Endodermal cell (in vitro differentiated cells): ENCODE measurements around the gene C3orf18. TPM values are rescaled to one million over a fixed set of nuclear protein-coding genes. Genes with fewer than 3 reads are reported as not detected.

Experiments used
- DNase-seq: peaks from one replicate; pipeline ENCODE4 v3.0.0-alpha.2; 2017
- H3K27ac ChIP-seq: 2 replicates; pipeline ENCODE4 v1.5.1; 2013; ENCODE audit warnings: mild to moderate bottlenecking, low read depth, low read length, moderate library complexity
- H3K27me3 ChIP-seq: 2 replicates; pipeline ENCODE4 v1.6.1; 2013; ENCODE audit warnings: mild to moderate bottlenecking, low read length, moderate library complexity; ENCODE audit not compliant: insufficient read depth, control insufficient read depth, poor library complexity, severe bottlenecking
- H3K36me3 ChIP-seq: 2 replicates; pipeline ENCODE4 v1.7.0; 2013; ENCODE audit warnings: mild to moderate bottlenecking, low read length, moderate library complexity; ENCODE audit not compliant: control insufficient read depth, insufficient read depth
- H3K4me1 ChIP-seq: one replicate; pipeline ENCODE4 v1.7.0; 2013; ENCODE audit warnings: low read length; ENCODE audit not compliant: control insufficient read depth, insufficient read depth
- H3K4me3 ChIP-seq: 2 replicates; pipeline ENCODE4 v1.5.1; 2013; ENCODE audit warnings: mild to moderate bottlenecking, low read length, moderate library complexity
- H3K9ac ChIP-seq: 2 replicates; pipeline ENCODE4 v1.6.1; 2013; ENCODE audit warnings: mild to moderate bottlenecking, low read length, moderate library complexity; ENCODE audit not compliant: poor library complexity, severe bottlenecking; ENCODE audit errors: extremely low read depth
- H3K9me3 ChIP-seq: 2 replicates; pipeline ENCODE4 v1.6.1; 2013; ENCODE audit warnings: mild to moderate bottlenecking, low read length, moderate library complexity; ENCODE audit not compliant: control insufficient read depth
- H3K27ac Mint-ChIP-seq: 2 replicates; pipeline ENCODE4 v1.8.0; 2020; ENCODE audit warnings: mixed read lengths
- H3K27me3 Mint-ChIP-seq: 2 replicates; pipeline ENCODE4 v1.8.0; 2021; ENCODE audit warnings: mild to moderate bottlenecking, mixed read lengths; ENCODE audit not compliant: insufficient read depth
- H3K36me3 Mint-ChIP-seq: 2 replicates; pipeline ENCODE4 v1.8.0; 2020; ENCODE audit warnings: low read depth, mixed read lengths
- H3K4me1 Mint-ChIP-seq: 2 replicates; pipeline ENCODE4 v1.8.0; 2020; ENCODE audit warnings: mixed read lengths
- H3K4me3 Mint-ChIP-seq: 2 replicates; pipeline ENCODE4 v1.8.0; 2020; ENCODE audit warnings: mild to moderate bottlenecking, moderate library complexity, mixed read lengths
- H3K9me3 Mint-ChIP-seq: 2 replicates; pipeline ENCODE4 v1.8.0; 2020; ENCODE audit warnings: mild to moderate bottlenecking, mixed read lengths
- WGBS, 2 experiments: methylation state at CpG; one replicate each; pipeline versions ENCODE4 v1.1.5 to v1.1.7; 2013; ENCODE audit warnings: missing lambda C conversion rate in 2 of 2, mixed read lengths in 1 of 2; ENCODE audit not compliant: insufficient coverage in 1 of 2, insufficient read length in 1 of 2; 5-methylcytosine and 5-hydroxymethylcytosine counted together
- total RNA-seq, 2 donors: library from RNA; stranded (reverse); fragmentation: NEBNext Ultra II Directional in 1 of 2; extraction: Animal tissue kit (Norgen Biotek cat#: 25700) in 1 of 2; gene quantifications; 2 replicates in 1 of 2; 3 replicates in 1 of 2; pipeline ENCODE4 v1.2.1, GENCODE V29; 2021
- TF ChIP-seq, protein P1 (sequence below): fragments of 200-600 bp; sonication (generic); conservative IDR thresholded peaks from 2 replicates; pipeline ENCODE4 v1.5.0; 2021; ENCODE audit warnings: antibody characterized with exemption, mild to moderate bottlenecking

C3orf18 gene
- total RNA-seq, 2 donors from 2014 or later = 14.4 to 16.9 TPM

DNA sequence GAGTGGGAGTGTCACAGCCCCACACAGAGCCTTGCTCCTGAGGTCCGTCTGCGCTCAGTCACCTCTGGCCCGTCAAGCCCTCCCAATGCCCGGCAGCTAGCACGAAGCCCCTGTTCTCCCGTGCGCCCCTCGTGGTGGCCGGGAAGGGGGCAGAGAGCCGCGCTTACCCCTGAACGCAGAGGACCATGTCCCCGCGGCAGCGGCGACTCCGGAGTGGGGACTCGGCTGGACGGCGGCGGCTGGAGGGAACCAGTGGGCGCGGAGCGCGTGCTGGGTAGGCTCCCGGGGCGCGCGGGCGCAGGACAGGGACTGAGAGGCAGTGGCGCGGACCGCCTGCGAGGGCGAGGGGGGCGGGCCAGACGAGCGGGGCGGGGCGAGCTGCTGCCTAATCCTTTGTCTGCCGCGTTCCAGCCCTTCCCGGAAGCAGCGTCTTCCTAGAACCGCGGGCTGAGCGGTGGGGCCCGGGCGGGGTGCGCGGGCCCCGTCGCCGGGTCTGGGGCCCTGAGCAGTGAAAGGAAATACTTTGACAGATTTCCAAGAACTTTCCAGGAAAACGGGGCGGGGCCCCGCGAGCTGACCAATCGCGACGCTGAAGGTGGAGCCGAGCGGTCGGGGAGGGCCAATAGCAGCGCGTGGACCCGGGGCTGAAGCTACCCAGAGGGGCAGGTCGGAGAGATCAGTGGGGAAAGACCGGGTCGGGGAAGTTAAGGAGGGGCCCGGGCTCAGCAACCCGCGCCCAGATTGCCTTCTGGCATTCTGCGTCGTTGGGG is 44.1 kb upstream of the C3orf18 start, which contains the start of gene CISH:
Gene CISH (minus strand): TSS at position 311 of the 770 bp plus-strand sequence. CDS start 124 bp downstream, at position 187.
- Histone ChIP-seq H3K9me3 (no peaks in the 10 kb centered on the region), H3K27me3 (peaks cover 22% of the 10 kb centered on the region), H3K4me3 (peak within 1 kb of the TSS; percentile 75), H3K4me1 (no peaks in the 10 kb centered on the region), H3K36me3 (peaks cover 6% of the 10 kb centered on the region), H3K9ac (peak within 1 kb of the TSS; percentile 45), H3K27ac (peak within 1 kb of the TSS; percentile 88)
- peak within 1 kb of the TSS; percentile 4 for H3K27ac Mint-ChIP-seq
- H3K27me3 Mint-ChIP-seq = peaks cover 45% of the 10 kb centered on the region
- H3K4me3 Mint-ChIP-seq = peak within 1 kb of the TSS; percentile 61
- H3K4me1 Mint-ChIP-seq = peaks cover 21% of the 10 kb centered on the region
- peak; percentile 98 for DNase-seq
- no peaks in the 10 kb centered on the region for H3K9me3 Mint-ChIP-seq
- WGBS, 2 experiments = 0% methylated on average over 32 to 75 of the region's 75 CpGs
- no peaks in the 10 kb centered on the region for H3K36me3 Mint-ChIP-seq
- TF ChIP-seq, protein P1, sequence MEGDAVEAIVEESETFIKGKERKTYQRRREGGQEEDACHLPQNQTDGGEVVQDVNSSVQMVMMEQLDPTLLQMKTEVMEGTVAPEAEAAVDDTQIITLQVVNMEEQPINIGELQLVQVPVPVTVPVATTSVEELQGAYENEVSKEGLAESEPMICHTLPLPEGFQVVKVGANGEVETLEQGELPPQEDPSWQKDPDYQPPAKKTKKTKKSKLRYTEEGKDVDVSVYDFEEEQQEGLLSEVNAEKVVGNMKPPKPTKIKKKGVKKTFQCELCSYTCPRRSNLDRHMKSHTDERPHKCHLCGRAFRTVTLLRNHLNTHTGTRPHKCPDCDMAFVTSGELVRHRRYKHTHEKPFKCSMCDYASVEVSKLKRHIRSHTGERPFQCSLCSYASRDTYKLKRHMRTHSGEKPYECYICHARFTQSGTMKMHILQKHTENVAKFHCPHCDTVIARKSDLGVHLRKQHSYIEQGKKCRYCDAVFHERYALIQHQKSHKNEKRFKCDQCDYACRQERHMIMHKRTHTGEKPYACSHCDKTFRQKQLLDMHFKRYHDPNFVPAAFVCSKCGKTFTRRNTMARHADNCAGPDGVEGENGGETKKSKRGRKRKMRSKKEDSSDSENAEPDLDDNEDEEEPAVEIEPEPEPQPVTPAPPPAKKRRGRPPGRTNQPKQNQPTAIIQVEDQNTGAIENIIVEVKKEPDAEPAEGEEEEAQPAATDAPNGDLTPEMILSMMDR = peak; percentile 91

DNA sequence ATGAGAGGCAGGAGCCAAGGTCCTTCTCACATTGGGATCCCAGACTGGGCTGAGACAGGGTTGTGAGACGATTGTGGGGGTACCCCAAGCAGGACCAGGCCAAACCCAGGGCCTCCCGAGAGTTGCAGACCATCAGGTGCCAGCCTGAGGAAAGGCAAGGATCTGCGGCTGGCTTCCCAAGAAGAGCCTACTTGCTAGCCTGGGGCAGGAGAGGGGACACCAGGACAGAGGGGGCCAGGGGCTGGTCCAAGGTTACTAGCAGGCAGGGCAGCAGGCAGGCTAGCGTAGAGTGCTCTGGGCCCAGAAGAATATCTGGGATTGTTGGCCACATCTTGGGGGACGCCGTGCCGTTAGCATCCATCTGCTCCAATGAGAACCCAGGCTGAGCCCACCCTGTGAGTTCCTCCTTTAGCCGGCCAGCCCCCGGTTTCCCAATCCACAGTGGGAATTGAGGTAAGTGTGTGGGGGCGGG is 43.5 kb upstream of the C3orf18 start:
- no peaks in the 10 kb centered on the region for H3K9me3 Mint-ChIP-seq
- H3K4me3 Mint-ChIP-seq = peak overlapping the region; percentile 61
- H3K27ac ChIP-seq = peak overlapping the region; percentile 88
- H3K9me3 ChIP-seq = no peaks in the 10 kb centered on the region
- H3K27ac Mint-ChIP-seq = no peak overlapping the region
- H3K9ac ChIP-seq = peak overlapping the region; percentile 45
- no peaks in the 10 kb centered on the region for H3K4me1 ChIP-seq
- WGBS, 2 experiments = 61 to 86% methylated on average over 3 to 10 of the region's 10 CpGs
- peaks cover 45% of the 10 kb centered on the region for H3K27me3 Mint-ChIP-seq
- no peaks in the 10 kb centered on the region for H3K36me3 Mint-ChIP-seq
- peaks cover 22% of the 10 kb centered on the region for H3K27me3 ChIP-seq
- peaks cover 15% of the 10 kb centered on the region for H3K4me1 Mint-ChIP-seq
- DNase-seq = no peak
- TF ChIP-seq, protein P1 = no peak
- H3K4me3 ChIP-seq = peak overlapping the region; percentile 75
- H3K36me3 ChIP-seq = peaks cover 6% of the 10 kb centered on the region

DNA sequence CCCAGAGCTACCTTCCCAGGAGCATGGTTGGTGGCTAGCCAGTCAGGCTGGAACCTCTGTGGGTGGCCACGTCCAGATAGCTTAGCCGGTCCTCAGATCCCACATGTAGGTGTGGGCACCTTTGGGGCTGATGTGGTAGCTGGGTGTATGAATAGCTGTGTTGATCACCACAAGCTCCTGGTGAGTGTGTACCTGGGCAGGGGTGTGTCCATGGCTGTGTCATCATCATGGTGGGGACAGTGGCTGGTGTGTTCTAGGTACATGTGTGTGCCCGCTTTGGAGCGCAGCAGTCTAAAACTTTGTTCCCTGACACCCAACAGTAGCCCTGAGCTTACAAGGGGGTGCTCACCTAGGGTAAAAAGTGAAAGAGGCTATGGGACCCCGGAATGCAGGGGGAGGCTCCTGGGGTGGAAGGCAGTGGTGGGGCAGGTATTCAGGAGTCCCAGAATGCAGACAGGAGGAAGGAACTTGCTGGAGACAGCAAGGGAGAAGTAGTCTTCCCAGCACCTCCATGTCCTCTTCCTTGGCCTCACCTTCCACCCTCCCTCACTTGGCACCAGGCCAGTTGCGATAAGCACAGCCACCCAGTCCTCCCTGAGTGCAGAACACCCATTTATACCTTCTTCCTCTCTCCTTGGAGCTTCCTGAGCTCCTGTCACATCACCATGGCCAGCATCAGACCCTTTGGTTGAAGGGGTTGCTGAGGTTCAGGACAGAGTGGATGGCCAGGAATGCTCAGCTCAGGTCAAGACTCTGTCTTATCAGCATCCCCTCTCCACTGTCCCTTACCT is 42.8 kb upstream of the C3orf18 start:
- H3K27ac Mint-ChIP-seq = no peak overlapping the region

More for the DNA sequence above, 42.8 kb upstream of the C3orf18 start:
- WGBS, 2 experiments = 96 to 100% methylated on average over 2 to 6 of the region's 6 CpGs
- TF ChIP-seq, protein P1 = no peak
- peaks cover 6% of the 10 kb centered on the region for H3K36me3 ChIP-seq
- no peak overlapping the region for H3K9ac ChIP-seq
- DNase-seq = no peak
- no peaks in the 10 kb centered on the region for H3K36me3 Mint-ChIP-seq
- H3K4me1 ChIP-seq = no peaks in the 10 kb centered on the region
- no peaks in the 10 kb centered on the region for H3K9me3 Mint-ChIP-seq
- peaks cover 14% of the 10 kb centered on the region for H3K4me1 Mint-ChIP-seq
- H3K27ac ChIP-seq = no peak overlapping the region
- H3K27me3 Mint-ChIP-seq = peaks cover 45% of the 10 kb centered on the region
- H3K4me3 ChIP-seq = peak overlapping the region; percentile 75
- H3K4me3 Mint-ChIP-seq = peak overlapping the region; percentile 61
- no peaks in the 10 kb centered on the region for H3K9me3 ChIP-seq
- H3K27me3 ChIP-seq = peaks cover 22% of the 10 kb centered on the region
